Skeletal muscle satellite cell (primary cell): ENCODE data around the gene DIDO1.
"Not testable (repeated sequence)": the region's sequence is repeated elsewhere in the genome, so short reads cannot be mapped to it uniquely, and the experiment has no call there.

Experiments used
- H3K27me3 ChIP-seq: 2 replicates; pipeline ENCODE4 v1.7.0; 2013; ENCODE audit warnings: low read length; ENCODE audit not compliant: control insufficient read depth, insufficient read depth
- H3K36me3 ChIP-seq: 2 replicates; pipeline ENCODE4 v1.7.0; 2013; ENCODE audit warnings: mild to moderate bottlenecking, control low read depth, low read length; ENCODE audit not compliant: insufficient read depth
- H3K4me1 ChIP-seq: 2 replicates; pipeline ENCODE4 v1.7.0; 2013; ENCODE audit warnings: low read length; ENCODE audit not compliant: control insufficient read depth, insufficient read depth
- H3K4me2 ChIP-seq: 2 replicates; pipeline ENCODE4 v1.7.0; 2013; ENCODE audit warnings: mild to moderate bottlenecking, low read length
- H3K4me3 ChIP-seq: 2 replicates; pipeline ENCODE4 v1.7.0; 2013; ENCODE audit warnings: low read length
- H3K9ac ChIP-seq: 2 replicates; pipeline ENCODE4 v1.7.0; 2013; ENCODE audit warnings: mild to moderate bottlenecking, low read depth, low read length, moderate library complexity
- H3K9me3 ChIP-seq: replicated peaks from 2 replicates; pipeline ENCODE4 v1.7.0; 2013; ENCODE audit warnings: mild to moderate bottlenecking, control low read depth, low read length

The DIDO1 gene

DNA sequence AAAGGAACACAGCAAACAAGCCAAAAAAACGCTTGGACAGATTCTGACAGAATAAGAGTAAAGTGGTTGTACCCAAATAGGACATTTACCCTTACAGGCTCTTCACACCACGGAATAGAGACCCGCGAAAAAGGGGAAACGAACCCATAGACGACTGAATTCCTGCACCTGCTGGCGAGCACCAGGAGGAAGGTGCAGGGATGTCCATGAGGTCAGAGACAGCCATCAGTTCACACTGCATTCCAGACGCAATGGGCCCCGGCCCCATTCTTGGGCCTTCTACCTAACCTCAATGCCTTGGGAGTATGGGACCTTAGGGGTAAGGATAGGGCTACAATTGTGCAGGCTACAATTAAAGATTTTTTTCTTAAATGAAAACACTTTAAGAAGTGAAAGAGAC is 5.2 kb upstream of the DIDO1 start:
- no peak overlapping the region for H3K4me2 ChIP-seq
- no peak overlapping the region for H3K4me3 ChIP-seq
- no peaks in the 10 kb centered on the region for H3K27me3 ChIP-seq
- peaks cover 16% of the 10 kb centered on the region for H3K4me1 ChIP-seq
- H3K9ac ChIP-seq: no peak overlapping the region
- H3K9me3 ChIP-seq: no peaks in the 10 kb centered on the region
- H3K36me3 ChIP-seq: peaks cover 19% of the 10 kb centered on the region

DNA sequence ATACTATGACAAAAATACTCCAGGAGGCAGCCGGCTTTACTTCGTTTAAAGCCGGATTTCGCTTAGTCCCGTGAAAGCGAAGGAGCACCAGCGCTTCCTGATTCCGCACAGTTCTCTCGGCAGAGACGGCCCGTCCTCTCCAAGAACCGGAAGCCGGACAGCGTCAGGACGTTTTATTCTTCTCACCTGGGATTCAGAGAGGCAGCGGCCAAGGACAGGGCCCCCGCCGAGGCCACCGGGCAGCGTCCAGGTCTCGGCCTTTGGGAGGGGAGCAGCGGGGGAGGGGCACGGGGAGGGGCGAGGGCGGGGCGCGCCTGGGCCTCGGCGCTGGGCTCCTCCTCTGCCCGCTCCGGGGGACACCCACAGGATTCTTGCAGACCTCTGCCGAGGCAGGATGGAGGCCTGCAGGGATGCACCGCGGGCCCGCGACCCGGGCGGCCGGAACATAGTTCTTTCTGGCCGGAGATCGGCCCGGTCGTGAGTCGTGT is 2.8 kb upstream of the DIDO1 start:
- no peaks in the 10 kb centered on the region for H3K27me3 ChIP-seq
- H3K36me3 ChIP-seq: peaks cover 1% of the 10 kb centered on the region
- H3K4me3 ChIP-seq: peak overlapping the region; percentile 39
- peak overlapping the region; percentile 73 for H3K4me2 ChIP-seq
- H3K9ac ChIP-seq: peak overlapping the region; percentile 18
- peaks cover 21% of the 10 kb centered on the region for H3K4me1 ChIP-seq
- no peaks in the 10 kb centered on the region for H3K9me3 ChIP-seq

DNA sequence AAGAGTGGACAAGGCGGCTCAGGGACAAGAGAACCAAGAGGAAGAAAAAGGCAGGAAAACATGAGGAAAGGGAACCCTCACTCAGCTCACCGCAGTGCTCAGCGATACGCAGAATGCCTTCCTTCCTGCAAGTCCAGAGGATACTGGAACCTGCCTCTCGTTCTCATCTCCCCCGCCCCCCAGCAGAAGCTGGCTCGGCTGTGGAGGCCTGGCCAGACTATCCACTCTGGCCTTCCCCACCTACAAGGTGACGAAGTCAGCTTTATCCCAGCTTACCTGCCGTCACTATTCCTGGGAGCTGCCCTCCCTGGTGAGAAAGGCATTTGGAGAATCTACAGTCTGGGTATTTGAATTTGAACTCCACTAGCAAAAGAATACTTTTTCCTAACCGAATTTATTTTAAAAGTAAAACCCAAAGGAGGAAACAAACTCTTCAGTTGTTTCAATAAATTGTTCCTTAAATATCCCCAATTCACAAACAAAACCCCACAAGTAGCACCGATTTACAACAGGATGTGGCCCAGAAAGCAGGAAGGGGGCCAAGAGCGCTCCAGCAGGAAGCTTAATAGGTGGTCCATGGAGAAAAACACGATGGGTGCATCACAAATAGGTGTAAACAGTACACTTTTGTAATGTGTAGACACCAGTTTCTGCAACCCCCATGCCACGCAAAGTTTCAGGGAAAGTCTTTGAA is 2.1 kb upstream of the DIDO1 start:
- H3K9me3 ChIP-seq: no peaks in the 10 kb centered on the region
- H3K36me3 ChIP-seq: no peaks in the 10 kb centered on the region
- H3K4me1 ChIP-seq: peaks cover 28% of the 10 kb centered on the region
- H3K4me2 ChIP-seq: peak overlapping the region; percentile 18
- no peaks in the 10 kb centered on the region for H3K27me3 ChIP-seq
- no peak overlapping the region for H3K4me3 ChIP-seq
- H3K9ac ChIP-seq: no peak overlapping the region

DNA sequence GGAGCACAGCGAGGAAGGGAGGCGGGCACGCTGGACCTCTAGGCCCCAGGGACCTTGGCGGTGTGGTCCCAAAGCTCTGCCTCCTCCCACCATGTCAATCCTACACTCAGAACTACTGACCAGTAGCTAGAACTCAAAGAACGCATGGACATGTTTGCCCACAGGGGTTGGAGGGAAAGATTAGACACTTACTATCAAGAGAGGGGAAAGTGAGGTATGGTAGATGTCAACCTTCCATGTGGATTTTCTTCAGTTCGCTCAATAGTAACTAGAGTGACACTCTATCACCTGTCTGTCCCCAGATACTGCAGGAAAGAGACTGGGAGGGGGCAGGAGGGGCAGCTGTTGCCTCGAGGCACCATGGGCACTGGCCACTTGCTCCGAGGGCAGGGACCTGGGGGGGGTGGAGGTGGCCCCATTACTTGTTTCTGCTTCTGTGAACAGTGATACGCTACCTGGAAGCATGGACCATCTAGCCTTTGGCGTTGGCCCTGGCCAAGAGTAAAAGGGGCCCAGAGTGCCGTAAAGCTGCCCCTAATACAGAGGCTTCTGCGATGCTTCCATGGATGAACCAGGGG is 912 bp upstream of the DIDO1 start:
- Histone ChIP-seq H3K9ac (peak overlapping the region; percentile 96), H3K36me3 (no peaks in the 10 kb centered on the region), H3K4me3 (peak overlapping the region; percentile 82), H3K9me3 (no peaks in the 10 kb centered on the region), H3K4me1 (peaks cover 40% of the 10 kb centered on the region), H3K27me3 (no peaks in the 10 kb centered on the region), H3K4me2 (peak overlapping the region; percentile 93)

DNA sequence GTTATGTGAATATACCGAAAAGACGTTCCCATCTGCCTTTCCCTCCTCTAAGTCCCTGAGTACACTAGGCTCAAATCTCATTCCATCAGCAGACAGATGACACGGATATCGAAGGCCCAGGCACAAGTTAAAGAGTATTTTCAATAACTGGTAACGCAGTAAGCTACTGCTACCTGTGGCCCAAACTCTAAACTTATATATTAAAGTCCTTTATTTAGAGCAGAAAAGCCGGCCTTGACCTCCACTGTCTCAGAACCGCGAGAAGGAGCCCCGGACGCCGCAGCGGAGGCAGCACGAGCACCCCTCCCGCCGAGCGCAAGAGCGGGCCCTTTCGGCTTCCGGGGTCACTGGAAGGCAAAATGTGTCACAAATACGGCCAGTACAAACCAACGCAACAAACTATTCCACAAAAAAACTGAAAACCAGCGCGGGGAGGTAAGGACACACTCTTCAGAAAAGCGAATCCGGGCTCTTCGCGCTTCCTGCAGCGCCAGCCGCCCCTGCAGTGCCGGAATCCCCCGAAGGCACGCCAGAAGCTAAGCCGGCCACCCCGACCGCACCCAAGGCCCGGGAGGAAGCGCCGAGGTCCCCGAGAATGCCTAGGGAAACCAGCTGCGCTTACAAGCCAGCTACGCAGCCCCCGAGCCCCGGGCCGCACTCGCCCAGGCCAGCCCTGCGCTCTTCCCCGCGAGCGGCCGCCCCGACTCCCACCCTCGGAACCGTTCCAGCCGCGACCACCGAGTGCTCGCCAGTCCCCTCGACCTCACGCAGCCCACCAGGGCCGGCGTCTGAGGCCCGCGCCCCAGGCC is 681 bp downstream of the DIDO1 start:
- peaks cover 47% of the 10 kb centered on the region for H3K4me1 ChIP-seq

DNA sequence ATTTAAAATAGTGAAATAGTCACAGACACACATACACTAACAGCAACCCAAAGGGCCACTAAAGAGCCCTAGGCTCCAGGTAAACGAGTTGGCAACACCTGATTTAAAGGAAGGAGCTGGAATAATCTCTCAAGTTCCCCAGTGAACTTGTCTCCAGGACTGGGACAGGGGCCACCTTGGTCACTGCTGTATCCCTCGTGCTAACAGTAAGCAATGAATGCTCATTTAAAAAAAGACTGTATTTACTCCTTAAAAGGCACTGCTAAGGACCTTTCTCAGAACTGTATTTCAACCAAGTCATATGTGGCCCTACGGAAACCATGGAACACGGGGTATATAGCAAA is 1.3 kb downstream of the DIDO1 start:
- Histone ChIP-seq H3K9me3 (no peaks in the 10 kb centered on the region), H3K4me1 (peaks cover 47% of the 10 kb centered on the region), H3K9ac (peak overlapping the region; percentile 96), H3K27me3 (no peaks in the 10 kb centered on the region), H3K4me3 (peak overlapping the region; percentile 82), H3K4me2 (peak overlapping the region; percentile 98), H3K36me3 (no peaks in the 10 kb centered on the region)

More for the DNA sequence above, 681 bp downstream of the DIDO1 start:
- Histone ChIP-seq H3K27me3 (no peaks in the 10 kb centered on the region), H3K36me3 (no peaks in the 10 kb centered on the region), H3K4me2 (peak overlapping the region; percentile 98), H3K9ac (peak overlapping the region; percentile 96), H3K4me3 (peak overlapping the region; percentile 82), H3K9me3 (no peaks in the 10 kb centered on the region)

DNA sequence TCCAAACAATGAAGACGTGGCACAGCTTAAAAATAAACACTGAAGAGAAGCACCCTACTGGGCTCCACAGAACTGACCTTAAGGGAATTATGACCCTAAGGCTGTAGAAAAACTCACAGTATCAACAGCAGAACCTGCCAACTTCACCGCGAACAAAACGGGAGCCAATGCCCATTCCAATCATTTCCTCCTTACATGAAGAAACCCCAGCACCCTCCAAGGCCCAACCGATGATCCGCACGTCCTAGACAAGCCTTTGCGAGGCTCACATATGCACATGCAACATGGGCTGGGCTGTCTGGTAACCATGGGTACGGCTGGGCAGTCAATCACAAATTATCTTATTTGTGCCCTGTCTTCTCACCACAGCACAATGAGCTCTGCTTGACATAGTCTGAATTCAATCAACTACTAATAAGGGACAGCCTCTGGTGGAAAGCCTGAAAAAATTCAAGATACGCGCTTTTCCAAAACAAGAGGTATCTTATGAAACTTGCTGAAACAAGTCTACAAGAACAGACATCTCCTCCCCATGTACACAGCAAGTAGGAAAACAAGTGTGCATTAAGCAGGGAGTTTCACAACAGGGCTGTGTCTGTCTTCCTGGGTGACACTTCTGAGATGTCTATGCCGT is 1.7 kb downstream of the DIDO1 start:
- peak overlapping the region; percentile 96 for H3K9ac ChIP-seq
- H3K36me3 ChIP-seq: no peaks in the 10 kb centered on the region
- no peaks in the 10 kb centered on the region for H3K9me3 ChIP-seq
- H3K4me3 ChIP-seq: peak overlapping the region; percentile 82
- peaks cover 47% of the 10 kb centered on the region for H3K4me1 ChIP-seq
- no peaks in the 10 kb centered on the region for H3K27me3 ChIP-seq
- H3K4me2 ChIP-seq: peak overlapping the region; percentile 98

DNA sequence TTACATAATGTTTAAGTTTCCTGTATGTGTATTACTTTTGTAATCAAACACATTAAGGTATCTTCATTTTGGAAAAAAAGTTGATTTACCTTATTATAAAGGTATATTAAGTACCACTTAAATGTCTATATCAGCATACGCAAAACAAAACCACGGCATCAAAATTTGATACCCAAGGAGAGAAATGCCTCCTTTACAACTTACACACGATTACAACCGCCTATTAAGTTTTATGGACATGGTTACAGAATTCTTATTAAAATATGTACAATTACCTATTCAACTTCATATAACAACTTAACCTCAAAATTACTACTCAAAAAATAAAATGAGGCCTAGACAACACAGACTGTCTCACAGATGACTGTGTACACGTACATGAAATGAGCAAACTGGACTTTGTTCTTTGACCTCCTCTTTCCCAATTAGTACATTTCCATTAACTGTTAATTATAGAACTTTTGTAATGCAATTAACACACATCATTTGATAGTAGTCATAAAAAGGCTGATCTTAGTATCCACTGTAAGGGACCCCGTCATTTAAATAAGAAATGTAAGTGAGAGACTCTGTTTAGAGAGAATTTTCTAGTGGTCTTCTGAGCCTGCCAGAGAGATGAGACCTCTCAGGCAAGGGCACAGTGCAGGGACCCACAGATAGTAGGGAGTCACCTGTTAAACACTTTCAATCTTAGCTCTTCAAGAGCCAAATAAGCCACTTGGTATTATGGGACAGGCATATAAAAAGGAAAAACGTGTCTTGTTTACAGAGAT is 2.5 kb downstream of the DIDO1 start:
- H3K4me3 ChIP-seq: peak overlapping the region; percentile 82
- H3K4me1 ChIP-seq: peaks cover 45% of the 10 kb centered on the region
- H3K36me3 ChIP-seq: no peaks in the 10 kb centered on the region
- peak overlapping the region; percentile 98 for H3K4me2 ChIP-seq
- no peaks in the 10 kb centered on the region for H3K9me3 ChIP-seq
- peak overlapping the region; percentile 96 for H3K9ac ChIP-seq
- H3K27me3 ChIP-seq: no peaks in the 10 kb centered on the region

DNA sequence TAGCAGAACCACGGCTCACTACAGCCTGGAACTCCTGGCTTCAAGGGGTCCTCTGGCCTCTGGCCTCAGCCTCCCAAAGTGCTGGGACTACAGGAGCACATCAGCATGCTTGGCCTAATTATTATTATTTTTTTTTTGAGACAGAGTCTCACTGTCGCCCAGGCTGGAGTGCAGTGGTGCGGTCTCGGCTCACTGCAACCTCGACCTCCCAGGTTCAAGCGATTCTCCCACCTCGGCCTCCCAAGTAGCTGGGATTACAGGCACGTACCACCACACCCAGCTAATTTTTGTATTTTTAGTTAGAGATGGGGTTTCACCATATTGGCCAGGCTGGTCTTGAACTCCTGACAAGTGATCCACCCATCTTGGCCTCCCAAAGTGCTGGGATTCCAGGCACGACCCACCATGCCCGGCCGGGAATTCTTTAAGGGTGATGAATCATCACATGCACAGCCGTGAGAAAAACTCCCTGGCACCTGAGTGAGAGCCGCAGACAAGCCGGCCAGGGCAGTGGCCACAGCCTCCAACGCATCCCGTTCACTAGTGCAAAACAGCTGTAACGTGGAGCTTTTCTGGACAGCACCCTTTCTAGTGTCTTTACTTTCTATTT is 3.1 kb downstream of the DIDO1 start:
- Histone ChIP-seq H3K4me1 (peaks cover 45% of the 10 kb centered on the region), H3K4me2 (peak overlapping the region; percentile 98), H3K9ac (peak overlapping the region; percentile 21)
- H3K36me3 ChIP-seq, H3K9me3 ChIP-seq, H3K27me3 ChIP-seq, H3K4me3 ChIP-seq: not testable (repeated sequence)

DNA sequence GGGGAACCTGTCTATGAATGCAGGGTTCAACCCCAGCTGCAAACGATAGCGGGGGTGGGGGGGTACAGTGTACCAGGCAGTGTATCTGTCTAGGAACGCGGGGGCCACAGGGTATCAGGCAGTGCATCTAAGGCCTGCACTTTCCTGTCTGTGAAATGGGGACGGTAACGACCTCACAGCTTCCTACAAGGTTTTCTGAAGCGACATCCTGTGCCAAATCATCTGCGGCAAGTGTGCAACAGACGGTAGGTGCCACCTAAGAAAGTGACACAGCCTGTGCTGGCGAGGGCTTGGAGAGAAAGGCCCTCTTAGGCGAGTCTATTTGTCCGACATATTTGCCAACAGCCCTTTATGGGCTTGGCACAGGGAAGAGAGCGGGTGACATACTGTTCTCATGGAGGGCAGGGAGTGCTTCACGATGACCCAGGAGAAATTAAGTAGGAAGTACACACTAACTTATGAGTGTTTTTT is 3.8 kb downstream of the DIDO1 start:
- H3K4me1 ChIP-seq: peaks cover 49% of the 10 kb centered on the region

More for the DNA sequence above, 3.8 kb downstream of the DIDO1 start:
- peak overlapping the region; percentile 98 for H3K4me2 ChIP-seq
- no peak overlapping the region for H3K4me3 ChIP-seq
- H3K27me3 ChIP-seq: no peaks in the 10 kb centered on the region
- H3K9me3 ChIP-seq: no peaks in the 10 kb centered on the region
- H3K36me3 ChIP-seq: no peaks in the 10 kb centered on the region
- H3K9ac ChIP-seq: no peak overlapping the region
